ENCODE results near the gene NME4.
"Not testable (repeated sequence)": the region's sequence is repeated elsewhere in the genome, so short reads cannot be mapped to it uniquely, and the experiment has no call there.

Gene NME4

GRCh38 chr16:378113-378820 lies 18.7 kb upstream of the NME4 start:
- not testable (repeated sequence) for DNase-seq

GRCh38 chr16:378821-379182 lies 18.2 kb upstream of the NME4 start:
- no peak for DNase-seq

GRCh38 chr16:379183-379960 lies 17.6 kb upstream of the NME4 start:
- DNase-seq, result no peak

GRCh38 chr16:379961-380761 lies 16.8 kb upstream of the NME4 start:
- no peak for DNase-seq

- DNase-seq, result no peak
Measured at GRCh38 chr16:380762-381011, 16.3 kb upstream of the NME4 start.

- DNase-seq, result no peak
Measured at GRCh38 chr16:381012-381788, 15.8 kb upstream of the NME4 start.

- DNase-seq, result peak; percentile 52
Measured at GRCh38 chr16:381789-382717, 14.9 kb upstream of the NME4 start, which contains the start of gene PGAP6. Gene PGAP6 (minus strand): TSS chr16:381978. CDS start chr16:381821, 157 bp downstream.

- DNase-seq, result peak; percentile 52
Measured at GRCh38 chr16:383326-384051, 13.5 kb upstream of the NME4 start.

GRCh38 chr16:386641-387156 lies 10.3 kb upstream of the NME4 start:
- no peak for DNase-seq

- DNase-seq, result not testable (repeated sequence)
Measured at GRCh38 chr16:387761-388666, 9.0 kb upstream of the NME4 start.

- no peak for DNase-seq
Measured at GRCh38 chr16:389352-389751, 7.6 kb upstream of the NME4 start.

GRCh38 chr16:391885-392335 lies 5.1 kb upstream of the NME4 start:
- peak; percentile 80 for DNase-seq

GRCh38 chr16:392450-393030 lies 4.5 kb upstream of the NME4 start:
- DNase-seq, result no peak

- no peak for DNase-seq
Measured at GRCh38 chr16:396199-396598, 800 bp upstream of the NME4 start.

- DNase-seq, result no peak
Measured at GRCh38 chr16:396605-397004, 394 bp upstream of the NME4 start.

- peak; percentile 24 for DNase-seq
Measured at GRCh38 chr16:397736-398332, 835 bp downstream of the NME4 start.

GRCh38 chr16:398561-399339 lies 1.8 kb downstream of the NME4 start:
- no peak for DNase-seq
